ENCODE results near the gene TUBB2A.

GRCh38 chr6:3194535-3195419 lies 37.4 kb upstream of the TUBB2A start:
- TF ChIP-seq EP300 (IDR thresholded peaks at IDR 0.05) (no peak), CTCF (IDR thresholded peaks at IDR 0.05) (no peak)
